Measurements from ENCODE around the gene OMP.

OMP gene

DNA sequence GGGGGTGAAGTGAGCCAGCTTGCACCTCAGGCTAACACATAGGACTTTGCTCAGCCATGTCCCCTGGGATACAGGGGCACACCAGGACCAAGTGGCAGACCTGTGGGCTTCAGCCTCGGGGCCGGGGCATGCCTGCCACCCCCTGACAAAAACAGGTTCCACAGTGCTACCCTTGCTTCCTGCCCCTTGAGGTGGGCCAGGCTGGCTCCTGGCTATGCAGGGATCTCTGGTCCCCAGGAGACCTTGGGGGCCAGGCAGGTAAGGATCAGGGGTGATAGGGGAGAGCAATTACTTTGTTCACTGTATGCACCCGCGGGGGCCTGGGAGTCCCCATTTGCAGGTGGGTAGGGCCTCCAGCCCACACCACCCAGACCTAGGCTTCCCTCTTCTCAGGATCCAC, 23.1 kb downstream of the OMP start:
- DNase-seq: no peak

DNA sequence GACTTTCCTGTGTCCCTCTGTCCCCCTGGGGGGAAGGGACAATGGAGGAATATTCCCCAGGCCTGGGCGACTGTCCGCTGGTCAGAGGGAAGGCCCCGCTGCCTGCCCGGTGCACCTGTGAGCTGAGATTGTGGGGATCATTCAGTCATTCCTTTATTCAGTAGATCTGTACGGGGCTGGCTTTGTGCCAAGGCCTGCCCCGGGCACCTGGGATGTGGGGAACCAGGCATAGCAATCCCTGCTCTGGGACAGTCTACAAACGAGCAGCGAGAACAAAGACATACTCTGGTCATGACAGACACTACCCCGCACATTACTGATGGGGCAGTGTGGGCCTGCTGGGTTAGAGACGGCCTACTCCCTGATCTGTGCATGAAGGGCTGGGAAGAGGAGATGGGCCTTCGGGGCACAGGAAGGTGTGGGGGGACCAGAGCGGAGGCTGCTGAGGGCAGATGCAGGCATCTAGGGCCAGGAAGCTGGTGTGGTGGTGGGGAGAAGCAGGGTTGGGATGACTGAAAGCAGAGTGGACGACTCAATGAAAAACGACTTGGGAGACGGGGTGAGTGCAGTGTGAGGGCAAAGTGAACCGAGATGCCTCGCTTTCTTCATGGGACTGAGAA, 23.6 kb downstream of the OMP start:
- DNase-seq: no peak

GRCh38 chr11:77126861-77127234, 24.2 kb downstream of the OMP start:
- DNase-seq: no peak

- DNase-seq: peak; percentile 15 to 43
These were observed 24.7 kb downstream of the OMP start for GRCh38 chr11:77127235-77127911.

- peak; percentile 17 to 72 for DNase-seq
These were observed 25.5 kb downstream of the OMP start, which contains the start of gene MYO7A for GRCh38 chr11:77127920-77128691. Gene MYO7A, plus strand, starts transcription at chr11:77128246. Its CDS starts 2,389 bp downstream, at chr11:77130635.

- DNase-seq: no peak
These were observed 26.6 kb downstream of the OMP start for GRCh38 chr11:77129069-77129841.

DNA sequence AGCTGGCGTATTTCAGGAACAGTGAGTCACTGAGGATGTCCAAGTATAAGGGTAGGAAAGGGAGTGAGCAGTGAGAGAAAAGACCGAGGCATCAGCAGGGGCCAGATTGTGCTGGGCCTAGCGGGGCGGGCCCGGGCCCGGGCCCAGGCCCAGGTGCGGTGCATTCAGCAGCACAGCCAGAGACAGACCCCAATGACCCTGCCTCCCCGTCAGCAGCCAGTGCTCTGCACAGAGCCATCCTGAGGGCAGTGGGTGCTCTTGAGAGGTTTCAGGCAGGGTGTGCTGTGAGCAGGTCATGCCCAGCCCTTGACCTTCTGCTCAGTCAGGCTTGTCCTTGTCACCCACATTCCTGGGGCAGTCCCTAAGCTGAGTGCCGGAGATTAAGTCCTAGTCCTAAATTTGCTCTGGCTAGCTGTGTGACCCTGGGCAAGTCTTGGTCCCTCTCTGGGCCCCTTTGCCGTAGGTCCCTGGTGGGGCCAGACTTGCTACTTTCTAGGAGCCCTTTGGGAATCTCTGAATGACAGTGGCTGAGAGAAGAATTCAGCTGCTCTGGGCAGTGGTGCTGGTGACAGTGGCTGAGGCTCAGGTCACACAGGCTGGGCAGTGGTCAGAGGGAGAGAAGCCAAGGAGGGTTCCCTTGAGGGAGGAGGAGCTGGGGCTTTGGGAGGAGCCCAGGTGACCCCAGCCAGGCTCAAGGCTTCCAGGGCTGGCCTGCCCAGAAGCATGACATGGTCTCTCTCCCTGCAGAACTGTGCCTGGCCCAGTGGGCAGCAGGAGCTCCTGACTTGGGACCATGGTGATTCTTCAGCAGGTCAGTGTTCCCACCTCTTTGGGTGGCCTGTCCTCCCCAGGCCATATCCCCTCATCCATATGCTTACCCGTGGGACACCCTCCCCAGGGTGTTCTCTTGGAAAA, 27.5 kb downstream of the OMP start:
- DNase-seq: no peak

- DNase-seq: peak in 1 of 2 donors; percentile 24
These were observed 28.3 kb downstream of the OMP start for GRCh38 chr11:77130763-77131513.

DNA sequence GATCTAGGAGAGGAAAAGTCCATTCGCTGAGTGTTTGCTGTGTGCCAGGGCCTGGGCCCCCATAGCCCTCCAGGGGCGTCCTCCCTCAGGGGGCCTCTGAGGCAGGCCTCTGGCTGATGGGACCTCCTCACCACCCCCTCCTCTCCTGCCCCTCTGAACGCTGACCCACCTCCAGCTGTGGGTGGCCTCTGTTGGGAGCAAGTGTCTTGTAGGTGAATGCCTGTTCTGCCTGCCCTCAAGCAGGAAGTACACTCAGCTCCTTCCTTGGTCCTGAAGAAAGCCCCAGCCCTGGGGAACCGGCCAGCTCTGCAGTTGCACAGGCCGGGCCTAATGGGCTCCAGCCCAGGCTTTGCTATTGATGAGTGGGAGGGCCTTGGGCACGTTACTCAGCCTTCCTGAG, 28.9 kb downstream of the OMP start:
- no peak for DNase-seq

- DNase-seq: no peak
These were observed 32.4 kb downstream of the OMP start for GRCh38 chr11:77135069-77135468.

DNA sequence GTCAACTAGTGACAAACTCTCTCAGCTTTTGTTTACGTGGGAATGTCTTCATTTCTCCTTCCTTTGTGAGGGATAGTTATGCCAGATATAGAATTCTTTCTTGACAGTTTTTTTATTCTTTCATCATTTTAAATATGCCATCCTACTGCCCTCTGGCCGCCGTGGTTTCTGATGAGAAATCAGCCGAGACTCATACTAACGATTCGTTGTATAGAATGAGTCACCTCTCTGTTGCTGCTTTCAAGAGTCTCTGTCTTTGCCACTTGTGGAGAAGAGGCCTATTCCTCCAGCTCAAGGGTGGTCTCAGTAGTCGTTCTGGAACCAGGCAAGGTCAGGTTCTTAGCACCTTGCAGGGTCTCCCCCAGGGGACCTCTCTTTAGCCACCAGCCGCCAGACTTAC, 33.4 kb downstream of the OMP start:
- DNase-seq: no peak

DNA sequence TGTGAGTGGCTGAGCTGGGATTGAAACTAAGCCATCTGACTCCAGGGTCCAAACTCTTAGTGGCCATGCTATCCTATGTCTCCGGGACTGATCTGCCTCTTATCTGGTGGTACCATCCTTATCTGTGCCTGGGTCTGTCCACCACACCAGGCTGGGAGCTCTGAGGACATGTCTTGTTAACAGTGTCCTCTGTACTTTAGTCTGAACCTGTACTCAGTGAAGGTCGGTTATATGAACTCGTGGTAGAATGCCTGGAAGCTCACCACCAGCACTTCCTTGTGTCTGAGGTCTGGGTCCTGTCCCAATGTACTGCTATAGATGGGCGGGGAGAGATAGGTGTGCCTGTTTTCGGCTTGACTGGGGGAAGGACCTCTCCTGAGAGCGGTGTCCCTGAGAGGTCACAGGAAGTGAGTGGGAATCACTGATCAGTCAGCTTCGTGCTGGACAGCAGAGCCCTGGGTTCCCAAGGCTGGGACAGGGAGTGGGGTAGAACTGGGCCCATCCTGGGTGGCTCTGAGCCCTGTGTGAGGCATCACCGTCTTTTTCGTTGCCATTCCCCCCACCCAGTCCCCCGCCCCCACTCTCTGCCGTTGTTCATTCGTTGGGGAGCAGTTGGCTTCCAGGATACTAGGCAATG, 34.3 kb downstream of the OMP start:
- DNase-seq: no peak

DNA sequence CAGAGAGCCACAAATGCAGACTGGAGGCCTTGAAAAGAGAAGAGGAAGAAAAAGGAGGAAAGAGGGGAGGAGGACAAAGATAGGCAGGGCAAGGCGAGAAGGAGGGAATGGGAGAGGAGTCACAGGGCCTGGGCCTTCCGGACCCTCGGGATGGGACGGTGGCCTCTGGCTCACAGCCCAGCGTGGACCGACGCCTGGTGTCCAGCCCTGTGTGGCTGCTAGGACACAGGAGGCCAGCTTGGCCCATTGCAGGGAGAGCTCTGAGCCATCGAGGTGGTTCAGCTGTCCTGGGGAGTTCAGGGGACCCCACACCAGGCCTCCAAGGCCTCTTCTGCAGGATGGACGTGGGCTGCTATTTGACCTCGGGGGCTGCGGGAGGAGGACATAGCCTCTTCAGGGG, 34.8 kb downstream of the OMP start:
- no peak for DNase-seq

GRCh38 chr11:77138106-77138649, 35.5 kb downstream of the OMP start:
- DNase-seq: no peak

DNA sequence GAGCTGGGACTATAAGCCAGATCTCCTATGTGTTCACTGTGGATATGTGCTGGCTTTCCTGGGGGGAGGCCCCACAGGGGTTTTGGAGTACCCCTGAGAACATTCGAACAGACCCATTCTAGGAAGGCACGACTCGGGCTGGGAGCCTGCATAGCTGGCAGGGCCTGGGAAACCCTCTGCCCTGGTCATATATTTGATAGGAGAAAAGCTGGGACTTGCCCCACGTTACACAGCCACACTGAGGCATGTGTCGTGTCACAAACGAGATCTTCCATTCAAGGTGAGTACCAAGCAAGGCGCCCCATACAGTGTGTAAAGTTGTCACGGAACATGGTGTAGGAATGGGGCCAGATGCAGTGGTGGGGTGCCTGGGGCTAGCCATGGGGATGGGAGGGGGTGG, 36.6 kb downstream of the OMP start:
- no peak for DNase-seq

- no peak for DNase-seq
These were observed 37.7 kb downstream of the OMP start for GRCh38 chr11:77140231-77140851.

DNA sequence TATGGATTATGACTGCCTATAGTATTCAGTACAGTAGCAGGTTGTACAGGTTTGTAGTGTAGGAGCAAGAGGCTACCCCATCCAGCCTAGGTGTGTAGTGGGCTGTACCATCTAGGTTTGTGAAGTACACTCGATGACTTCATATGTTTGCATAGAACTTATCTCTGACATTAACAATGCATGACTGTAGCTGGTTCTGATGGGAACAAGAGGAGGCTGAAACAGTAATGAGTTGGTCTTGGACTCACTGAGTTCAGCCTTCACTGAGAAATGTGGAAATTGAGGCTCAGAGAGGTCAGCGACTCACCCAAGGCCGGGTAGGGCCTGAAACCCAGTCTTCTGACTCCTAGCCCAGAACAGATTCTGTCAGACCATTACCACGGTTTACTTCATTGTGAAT, 38.4 kb downstream of the OMP start:
- DNase-seq: no peak

- DNase-seq: no peak
These were observed 38.8 kb downstream of the OMP start for GRCh38 chr11:77141475-77141874.

- DNase-seq: no peak
These were observed 39.7 kb downstream of the OMP start for GRCh38 chr11:77142091-77142975.
